Epithelial cell of prostate (primary cell): ENCODE measurements around the gene SLC6A6.

Experiments used
- DNase-seq: peaks from one replicate; pipeline ENCODE4 v3.0.0-alpha.2; 2011; ENCODE audit warnings: low read depth, low spot score
- H3K27ac ChIP-seq: fragments of 450-650 bp; 2 replicates; pipeline ENCODE4 v1.5.1; 2017; ENCODE audit warnings: mild to moderate bottlenecking

The SLC6A6 gene

DNA sequence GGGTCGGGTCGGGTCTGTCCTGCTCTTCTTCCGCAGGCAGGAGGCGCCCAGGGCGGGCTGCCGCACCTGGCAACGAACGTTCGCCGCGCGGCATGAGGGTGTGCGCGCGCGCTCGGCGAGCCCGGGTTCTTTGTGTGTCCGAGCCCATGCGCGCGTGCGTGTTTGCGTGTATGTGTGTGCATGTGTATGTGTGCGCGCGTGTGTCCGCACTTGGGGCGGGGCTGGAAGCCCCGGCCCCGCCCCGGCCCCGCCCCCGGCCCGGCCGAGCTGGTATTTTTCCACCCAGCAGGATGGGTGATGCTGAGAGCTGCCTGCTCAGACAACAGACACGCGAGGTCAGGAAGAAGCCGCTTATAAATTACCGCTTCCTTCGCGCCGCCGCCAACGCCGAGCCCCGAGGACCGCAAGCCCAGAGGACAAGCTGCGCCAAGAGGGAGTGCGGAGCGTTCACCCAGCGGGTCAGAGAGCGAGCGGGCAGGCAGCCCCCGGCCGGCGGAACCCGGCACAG lies at the start of gene SLC6A6:
TSS of gene SLC6A6 (plus strand) at position 303 of the 508 bp plus-strand sequence. CDS start 41,029 bp downstream, outside the sequence.
- H3K27ac ChIP-seq: peak within 1 kb of the TSS; percentile 47
- peak; percentile 90 for DNase-seq

DNA sequence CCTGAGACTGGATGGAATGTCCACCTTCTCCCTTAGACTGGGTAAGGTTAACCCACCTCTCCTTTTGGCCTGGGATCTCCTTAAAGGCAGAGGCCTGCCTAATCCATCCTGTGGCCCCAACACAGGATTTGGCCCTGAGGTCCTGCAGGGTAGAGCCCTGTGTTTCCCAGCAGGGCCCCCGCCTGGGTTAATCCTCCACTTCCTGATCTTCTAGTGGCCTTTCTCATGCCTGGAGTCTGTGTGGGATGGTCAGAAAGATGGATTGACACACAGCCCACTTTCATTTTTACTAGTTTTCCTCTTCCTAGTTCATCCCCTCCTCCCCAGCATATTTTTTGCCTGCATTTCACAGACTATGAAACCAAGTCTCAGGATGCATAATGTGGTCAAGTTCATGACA lies 48.9 kb upstream of the SLC6A6 start:
- no peak for DNase-seq
- no peak overlapping the region for H3K27ac ChIP-seq

DNA sequence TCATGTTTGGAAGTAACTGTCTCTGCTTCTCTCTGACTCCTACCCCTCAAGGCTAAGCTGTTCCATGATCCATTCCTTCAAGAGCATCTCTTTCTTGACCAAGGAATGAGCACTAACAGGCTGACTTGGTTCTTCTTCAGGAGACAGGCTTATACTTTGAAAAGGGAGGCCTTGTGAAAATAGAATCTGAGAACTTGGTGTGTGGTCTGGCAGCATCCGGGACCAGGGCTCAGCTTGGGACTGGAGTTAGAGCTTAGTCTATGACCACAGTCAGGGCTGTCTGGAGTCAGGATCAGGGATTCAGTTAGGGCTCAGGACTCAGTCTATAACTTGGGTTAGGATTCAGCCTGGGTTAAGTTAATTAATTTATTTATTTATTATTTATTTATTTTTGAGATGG lies 44.9 kb upstream of the SLC6A6 start:
- no peak overlapping the region for H3K27ac ChIP-seq
- no peak for DNase-seq

DNA sequence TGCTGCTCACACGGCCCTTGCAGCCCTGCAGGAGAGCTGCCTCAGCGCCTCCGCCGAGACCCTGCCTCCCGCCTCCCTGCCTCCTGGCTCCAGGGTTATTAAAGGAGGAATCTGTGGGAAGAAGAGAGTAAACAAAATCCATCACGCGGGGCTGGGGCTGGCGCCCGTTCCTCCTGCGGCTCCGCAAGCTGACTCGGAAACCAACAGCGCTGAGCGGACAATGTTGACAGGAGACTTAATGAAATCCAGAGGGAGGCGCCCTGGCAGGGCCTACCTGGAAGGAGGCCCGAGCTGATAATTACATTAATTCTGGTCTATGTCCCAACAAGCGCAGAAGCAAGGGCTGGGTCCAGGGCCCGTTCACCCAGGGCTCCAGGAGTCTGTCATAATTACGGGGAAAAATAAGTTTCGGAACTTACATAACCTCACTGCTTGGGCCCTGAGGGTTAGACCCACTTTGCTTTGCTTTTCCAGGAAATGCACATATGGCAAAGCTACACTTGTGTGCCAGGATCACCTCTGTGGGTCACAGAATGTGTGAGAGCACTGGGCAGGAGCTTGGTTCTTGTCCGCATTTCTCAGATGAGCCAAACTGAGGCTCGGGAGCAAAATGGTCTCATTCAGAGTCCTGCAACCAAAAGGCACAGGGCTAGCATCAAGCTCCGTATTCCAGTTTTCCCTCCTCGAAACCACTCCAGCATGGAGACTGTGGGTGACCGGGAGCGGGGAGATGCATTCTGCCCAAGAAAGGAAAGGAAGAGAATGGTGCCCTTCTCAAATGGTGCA lies 43.8 kb upstream of the SLC6A6 start:
- no peak for DNase-seq
- no peak overlapping the region for H3K27ac ChIP-seq

DNA sequence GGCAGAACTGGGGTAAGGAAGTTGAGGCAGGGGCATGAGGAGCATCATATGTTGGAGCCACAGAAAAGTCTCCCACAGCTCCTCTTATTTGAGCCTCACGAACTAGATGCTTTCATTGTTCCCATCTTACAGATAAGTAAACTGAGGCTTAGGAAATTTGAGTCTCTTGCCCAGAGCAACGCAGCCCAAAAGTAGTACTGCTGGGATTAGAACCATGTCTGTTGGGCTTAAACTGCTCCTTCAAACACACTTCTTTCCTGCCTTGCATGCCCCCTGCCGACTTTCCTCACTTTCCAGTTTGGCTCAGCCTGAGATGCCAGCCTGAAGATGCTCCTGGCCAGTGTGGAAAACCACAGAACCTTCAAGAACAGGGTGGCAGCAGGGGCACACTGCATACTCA lies 43.1 kb upstream of the SLC6A6 start:
- no peak overlapping the region for H3K27ac ChIP-seq
- no peak for DNase-seq

DNA sequence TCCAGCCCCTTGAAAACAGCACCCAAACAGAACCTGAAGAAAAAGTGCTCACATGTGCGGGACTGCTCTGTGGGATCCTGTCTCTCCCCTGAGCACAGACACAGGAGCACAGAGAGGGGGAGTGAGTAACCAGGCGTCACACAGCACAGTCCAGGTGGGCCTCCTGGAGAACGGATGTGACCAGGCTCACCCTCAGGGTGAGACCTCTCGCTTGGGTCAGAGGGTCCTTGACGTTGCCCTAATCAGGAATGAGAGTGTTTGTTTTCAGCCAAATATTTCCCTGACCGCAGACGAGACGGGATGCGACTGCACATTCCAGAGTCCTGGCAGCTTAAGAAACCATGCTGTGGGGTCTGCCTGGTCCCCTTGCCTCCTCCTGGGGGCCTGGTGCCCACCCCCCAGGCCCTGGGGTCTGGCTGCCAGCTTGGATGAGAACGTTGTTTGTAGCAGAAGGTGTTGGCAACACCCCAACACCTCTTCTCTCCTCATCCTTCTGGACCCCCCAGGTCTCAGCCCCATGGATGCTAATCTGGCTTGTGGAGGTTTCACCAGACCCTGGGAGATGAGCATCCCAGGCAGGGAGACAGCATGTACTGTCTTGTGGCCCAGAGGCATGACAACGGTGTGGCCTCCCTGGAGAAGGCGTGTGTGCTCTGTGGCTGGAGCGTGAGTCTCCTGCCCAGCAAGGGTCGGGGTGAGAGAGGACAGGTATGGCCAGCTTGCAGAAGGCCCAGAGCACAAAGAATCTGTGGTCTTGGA lies 42.1 kb upstream of the SLC6A6 start:
- no peak overlapping the region for H3K27ac ChIP-seq
- DNase-seq: no peak

DNA sequence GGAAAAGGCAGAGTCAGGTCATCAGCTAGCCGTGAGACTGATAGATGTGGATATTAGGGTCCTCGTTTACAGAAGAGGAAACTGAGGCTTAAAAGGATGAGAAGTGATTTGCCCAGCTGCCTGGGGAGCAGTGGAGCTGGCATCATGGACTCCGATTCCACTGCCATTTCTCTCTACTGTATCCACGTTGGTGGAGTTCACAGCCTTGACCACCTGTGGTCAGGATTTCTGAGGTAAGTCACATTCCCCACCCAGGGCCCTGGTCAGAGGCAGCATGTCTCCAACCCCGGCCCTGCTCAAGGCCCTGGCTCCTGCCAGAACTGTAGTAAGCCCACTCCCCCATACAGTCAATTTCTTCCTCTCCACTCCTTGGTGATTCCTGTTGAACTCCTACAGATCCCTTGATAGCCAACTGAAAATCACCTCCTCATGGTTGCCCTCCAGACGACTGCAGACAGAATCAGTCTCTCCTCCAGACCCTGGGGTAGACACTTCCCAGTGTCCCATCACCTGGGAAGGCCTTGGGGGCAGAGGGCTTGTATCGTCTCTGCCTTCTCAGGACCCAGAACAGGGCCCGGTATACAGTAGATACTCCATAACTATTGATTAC lies 41.2 kb upstream of the SLC6A6 start:
- no peak overlapping the region for H3K27ac ChIP-seq
- DNase-seq: no peak

DNA sequence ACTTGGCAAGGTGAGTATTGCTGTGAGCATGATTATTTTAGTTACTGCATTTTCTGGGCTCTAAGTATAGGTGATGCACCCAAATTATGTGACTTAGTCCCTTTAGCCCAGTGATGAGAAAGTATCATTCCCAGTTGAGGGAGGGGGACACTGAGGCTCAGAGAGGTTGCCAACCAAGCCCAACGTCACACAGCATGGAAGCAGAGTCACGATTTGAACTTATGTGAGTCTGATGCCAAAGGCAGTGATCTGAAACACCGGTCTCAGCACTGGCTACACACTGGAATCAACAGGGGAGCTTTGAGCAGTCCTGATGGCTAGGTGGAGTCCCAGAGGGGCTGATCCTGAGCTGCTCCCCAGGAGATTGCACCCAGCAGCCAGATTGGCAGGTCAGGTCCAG lies 39.5 kb upstream of the SLC6A6 start:
- no peak overlapping the region for H3K27ac ChIP-seq

DNA sequence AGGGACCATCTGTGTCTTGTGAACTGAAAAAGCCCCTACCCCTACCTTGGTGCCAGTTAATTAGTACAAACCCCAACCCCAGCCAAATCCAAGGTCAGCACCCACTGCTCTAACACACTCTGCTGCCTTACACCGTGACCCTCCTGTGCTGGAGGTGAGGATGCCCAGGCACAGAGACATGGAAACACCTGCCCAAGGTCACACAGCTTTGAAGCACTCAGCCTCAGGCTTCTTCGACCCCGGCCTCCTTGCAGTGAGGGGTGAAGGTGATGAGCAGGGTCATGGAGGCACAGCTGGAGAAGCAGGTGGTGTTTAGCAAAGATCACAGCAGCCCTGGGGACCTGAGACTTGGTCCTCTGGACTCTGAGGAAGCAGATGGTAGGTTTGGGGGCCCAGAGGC lies 39.0 kb upstream of the SLC6A6 start:
- H3K27ac ChIP-seq: no peak overlapping the region
- DNase-seq: no peak

More for the DNA sequence above, 39.5 kb upstream of the SLC6A6 start:
- DNase-seq: no peak

DNA sequence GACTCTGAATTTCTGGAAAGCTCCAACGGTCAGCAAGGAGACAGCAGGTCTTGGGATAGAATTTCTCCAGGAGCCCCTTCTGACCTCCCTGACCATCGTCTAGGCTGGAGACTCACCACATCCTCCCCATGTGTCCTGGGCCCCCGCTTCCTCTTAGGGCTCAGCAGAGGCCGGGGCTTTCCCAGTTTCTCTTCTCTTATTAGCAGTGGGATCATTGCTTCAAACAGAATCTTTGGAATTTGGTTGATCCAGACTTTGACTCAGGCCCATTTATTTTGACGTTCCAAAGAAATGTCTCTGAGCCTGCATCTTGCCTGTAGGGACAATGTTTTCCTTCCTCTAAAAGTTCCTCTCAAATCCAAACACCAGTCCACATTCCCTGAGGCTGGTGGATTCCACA lies 38.4 kb upstream of the SLC6A6 start:
- H3K27ac ChIP-seq: no peak overlapping the region

DNA sequence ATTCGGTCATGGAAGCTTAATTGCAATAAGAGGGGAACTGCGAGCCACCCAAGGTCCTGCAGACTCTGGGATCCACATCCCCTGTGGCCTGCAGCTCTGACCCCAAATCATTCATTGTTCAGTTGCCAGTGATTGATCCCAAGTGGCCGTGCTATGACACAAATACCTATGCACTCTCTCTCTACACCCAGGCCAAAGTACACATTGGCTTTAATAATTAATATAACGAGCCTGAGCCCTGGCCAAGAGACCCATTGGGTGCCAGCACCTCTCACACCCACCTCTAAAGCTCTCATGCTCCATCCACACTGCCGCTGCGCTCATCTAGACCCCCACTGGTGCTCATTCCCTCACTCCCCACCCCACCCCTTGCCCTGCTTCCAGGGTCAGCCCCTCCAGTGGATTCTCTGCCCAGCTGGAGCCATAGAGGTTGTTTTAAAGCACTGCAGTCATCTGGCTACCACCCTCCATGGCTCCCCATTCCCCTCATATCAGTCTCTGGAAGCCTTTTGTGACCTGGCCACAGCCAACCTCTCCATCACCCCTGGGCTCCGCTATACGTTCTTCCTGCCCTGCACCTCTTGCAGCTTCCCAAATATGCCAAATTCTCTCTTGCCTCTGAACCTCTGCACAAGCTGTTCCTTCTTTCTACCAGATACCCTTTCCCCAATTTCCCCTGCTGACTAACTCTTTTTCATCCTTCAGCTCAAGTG lies 37.7 kb upstream of the SLC6A6 start:
- DNase-seq: no peak
- H3K27ac ChIP-seq: no peak overlapping the region

More for the DNA sequence above, 38.4 kb upstream of the SLC6A6 start:
- DNase-seq: no peak

DNA sequence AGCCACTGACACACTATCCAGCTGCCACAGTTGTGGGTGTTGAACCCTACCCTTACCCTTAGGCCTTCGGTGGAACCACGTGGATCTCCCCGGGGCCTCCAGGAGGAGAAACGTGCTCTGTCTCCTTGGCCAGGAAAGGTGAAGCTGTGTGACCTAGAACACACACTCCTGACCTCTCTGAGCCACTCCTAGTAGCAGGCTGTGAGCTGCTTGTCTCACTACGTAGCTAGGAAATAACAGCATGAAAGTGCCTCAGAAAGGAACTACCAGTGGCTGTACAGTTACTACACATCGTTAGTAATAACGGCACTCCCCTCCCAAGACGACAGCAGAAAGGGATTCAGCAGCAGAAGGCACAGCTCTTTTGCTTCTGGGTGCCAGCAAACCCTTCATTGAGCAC lies 36.2 kb upstream of the SLC6A6 start:
- no peak overlapping the region for H3K27ac ChIP-seq
- no peak for DNase-seq

DNA sequence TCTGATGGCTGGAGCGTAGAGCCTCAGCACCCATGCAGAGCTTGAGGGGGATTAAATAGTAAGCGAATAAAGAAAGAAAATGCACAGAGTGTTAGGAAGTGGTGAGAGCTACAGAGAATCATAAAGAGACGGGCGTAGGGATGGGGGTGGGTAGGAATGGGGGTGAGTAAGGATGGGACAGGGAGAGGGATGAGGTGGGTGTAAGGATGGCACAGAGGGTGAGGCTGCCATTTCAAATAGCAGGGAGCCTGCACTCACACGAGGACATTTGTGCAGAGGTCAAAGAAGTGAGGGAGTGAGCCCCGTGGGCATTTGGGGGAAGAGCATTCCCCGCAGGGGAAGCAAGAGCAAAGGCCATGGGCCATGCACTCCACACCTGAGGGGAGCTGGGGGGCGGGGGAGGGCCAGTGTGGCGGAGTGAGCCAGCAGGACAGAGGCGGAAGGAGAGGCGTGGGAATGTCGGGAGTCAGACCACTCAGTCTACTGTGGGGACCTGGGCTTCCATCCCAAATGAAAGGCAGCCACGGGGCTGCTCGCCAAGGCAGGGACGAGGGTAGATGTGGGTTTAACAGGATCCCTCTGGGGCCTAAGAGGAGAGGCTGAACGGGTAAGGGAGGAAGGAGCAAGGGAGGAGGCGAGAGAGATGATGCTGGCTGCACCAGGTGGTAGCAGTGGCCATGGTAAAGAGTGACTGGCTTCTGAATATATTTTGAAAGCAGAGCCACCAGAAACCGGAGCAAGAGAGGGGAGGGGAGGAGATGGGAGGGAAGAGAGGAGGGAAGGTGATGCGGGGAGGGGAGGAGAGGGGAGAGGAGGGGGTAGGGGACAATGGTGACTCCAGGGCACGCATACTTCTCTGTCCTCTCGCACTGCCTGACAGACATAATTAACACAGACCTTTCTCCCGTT lies 35.2 kb upstream of the SLC6A6 start:
- no peak overlapping the region for H3K27ac ChIP-seq
- DNase-seq: no peak

DNA sequence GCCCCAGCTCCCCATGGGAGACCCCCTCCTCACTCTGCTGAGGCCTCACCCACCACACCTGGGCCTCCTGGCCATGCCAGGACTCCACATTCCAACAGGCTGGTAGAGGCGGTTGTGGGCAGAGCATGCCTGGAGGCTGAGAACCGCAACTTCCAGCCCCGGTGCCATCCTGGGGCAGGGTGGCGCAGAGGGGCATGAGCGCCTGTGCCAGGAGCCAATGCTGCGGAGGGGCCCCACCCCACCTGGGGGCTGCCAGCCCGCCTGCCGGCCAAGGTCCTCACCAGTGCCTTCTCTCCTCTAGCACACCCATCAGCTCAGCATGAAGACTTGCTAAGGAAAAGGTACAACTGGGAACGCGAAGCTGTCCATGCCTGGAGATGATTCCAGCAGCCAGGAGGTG lies 34.3 kb upstream of the SLC6A6 start:
- H3K27ac ChIP-seq: no peak overlapping the region
- DNase-seq: no peak

DNA sequence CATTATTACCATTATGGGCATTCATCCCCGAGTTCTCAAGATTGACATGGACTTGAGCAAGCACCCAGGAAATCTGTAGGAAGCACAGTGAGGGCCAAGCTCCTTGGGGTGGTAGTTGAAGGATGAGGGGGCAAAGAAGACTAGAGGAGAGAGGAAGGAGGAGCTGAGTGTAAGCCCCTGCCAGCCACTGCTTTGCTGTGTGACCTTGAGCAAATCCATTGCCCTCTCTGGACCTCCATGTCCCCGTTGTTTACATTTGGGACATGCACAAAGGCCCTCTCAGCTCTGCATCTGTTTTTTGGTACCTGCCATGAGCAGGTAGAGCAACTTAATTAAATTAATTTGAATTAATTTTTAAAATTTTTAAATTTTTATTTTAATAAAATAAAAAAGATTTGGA lies 33.5 kb upstream of the SLC6A6 start:
- no peak for DNase-seq
- H3K27ac ChIP-seq: no peak overlapping the region

DNA sequence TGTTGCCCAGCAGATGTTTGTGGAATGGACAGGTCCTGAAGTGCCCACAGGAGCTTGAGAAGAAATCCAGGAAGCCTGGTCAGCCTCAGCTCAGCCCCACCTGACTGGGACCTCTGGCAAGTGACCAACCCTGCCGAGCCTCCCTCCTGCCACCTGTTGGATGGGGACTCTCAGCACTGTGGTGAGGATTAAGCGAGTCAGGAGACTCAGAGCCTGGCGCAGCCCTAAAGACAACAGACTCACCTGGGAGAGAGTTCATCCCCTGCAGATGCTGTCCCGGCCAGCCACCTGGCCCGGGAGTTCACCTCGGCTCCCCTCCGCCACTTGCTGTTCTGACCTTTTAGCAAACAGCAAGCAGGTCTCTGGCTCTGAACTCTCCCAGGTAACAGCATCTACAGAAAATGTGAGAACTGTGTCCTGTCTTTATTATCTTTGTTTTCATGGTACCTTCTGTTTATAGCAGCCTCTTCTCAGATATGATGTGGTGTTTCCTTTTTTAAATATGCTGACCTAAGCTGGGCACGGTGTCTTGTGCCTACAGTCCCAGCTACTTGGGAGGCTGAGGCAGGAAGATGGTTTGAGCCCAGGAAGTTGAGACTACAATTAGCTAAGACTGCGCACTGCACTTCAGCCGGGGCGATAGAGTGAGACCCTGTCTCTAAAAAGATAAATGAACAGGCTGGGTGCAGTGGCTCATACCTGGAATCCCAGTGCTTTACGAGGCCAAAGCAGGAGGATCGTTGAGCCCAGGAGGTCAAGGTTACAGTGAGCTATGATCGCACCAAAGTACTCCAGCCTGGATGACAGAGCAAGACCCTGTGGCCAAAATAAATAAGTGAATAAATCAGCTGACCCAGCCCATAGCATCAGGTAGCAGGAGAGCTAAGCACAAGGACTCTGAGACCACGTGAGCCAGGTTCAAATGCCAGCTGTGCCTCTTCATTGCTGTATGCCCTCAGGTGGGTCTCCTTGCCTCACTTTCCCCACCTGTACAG lies 32.4 kb upstream of the SLC6A6 start:
- no peak for DNase-seq
- peak overlapping the region; percentile 61 for H3K27ac ChIP-seq

DNA sequence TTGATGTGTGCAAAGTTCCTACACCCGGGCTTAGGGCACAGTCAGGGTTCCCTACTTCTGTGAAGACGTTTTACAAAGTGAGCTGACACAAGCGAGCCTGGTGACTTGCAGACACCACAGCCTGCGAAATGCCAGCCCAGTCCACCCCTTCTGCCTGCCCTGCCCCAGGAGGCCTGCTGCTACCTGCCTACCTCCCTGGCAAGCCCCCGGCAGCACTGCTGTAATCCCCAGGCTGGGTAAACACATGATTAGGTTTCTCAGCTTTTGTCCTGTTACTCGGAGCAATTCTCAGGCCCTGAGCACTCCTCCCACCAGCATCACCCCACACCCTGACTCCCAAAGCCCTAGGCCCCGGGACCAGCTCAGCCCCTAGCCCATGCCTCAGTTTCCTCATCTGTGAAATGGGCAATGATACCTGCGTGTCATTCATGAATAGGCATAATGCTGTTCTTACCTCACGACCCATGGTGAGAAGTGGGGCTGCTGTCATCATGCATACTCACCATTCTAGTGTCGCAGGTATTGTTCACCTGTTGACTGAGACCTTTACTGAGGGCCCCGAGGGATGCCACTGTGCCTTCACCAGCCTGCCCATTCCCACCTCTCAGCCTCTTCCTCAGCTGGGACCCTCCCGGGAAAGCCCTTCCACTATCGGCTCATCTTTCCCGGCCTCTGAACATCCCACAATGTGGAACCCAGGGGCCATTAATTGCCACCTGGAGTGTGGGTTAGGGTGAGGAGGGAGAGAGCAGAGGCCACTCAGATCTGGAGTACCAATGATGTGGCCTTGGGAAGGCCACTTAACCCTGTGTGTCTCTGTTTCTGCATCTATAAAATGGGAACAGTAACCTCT lies 31.5 kb upstream of the SLC6A6 start:
- peak overlapping the region; percentile 61 for H3K27ac ChIP-seq
- peak; percentile 27 for DNase-seq
